ENCODE measurements around the gene SBK2.

SBK2 gene

GRCh38 chr19:55554302-55554701, 17.4 kb upstream of the SBK2 start:
- DNase-seq = no peak

- no peak for DNase-seq
These were observed 16.6 kb upstream of the SBK2 start for GRCh38 chr19:55553217-55554182.

GRCh38 chr19:55552620-55553019, 15.7 kb upstream of the SBK2 start:
- DNase-seq = no peak

- peak; percentile 18 for DNase-seq
These were observed 15.3 kb upstream of the SBK2 start for GRCh38 chr19:55552206-55552605.

- DNase-seq = no peak
These were observed 13.4 kb upstream of the SBK2 start for GRCh38 chr19:55550321-55550650.

GRCh38 chr19:55549500-55550320, 12.8 kb upstream of the SBK2 start:
- DNase-seq = peak; percentile 45

- no peak for DNase-seq
These were observed 10.1 kb upstream of the SBK2 start for GRCh38 chr19:55546822-55547614.

GRCh38 chr19:55546011-55546410, 9.1 kb upstream of the SBK2 start:
- no peak for DNase-seq

GRCh38 chr19:55545443-55545842, 8.5 kb upstream of the SBK2 start, which contains the start of gene SBK3:
SBK3 (minus strand) TSS chr19:55545543; CDS start chr19:55545543, 0 bp downstream.
- no peak for DNase-seq

GRCh38 chr19:55544776-55545439, 8.0 kb upstream of the SBK2 start:
- DNase-seq = no peak

GRCh38 chr19:55544014-55544413, 7.1 kb upstream of the SBK2 start:
- DNase-seq = no peak

GRCh38 chr19:55543567-55543966, 6.6 kb upstream of the SBK2 start:
- no peak for DNase-seq

- no peak for DNase-seq
These were observed 5.4 kb upstream of the SBK2 start for GRCh38 chr19:55542292-55542855.

GRCh38 chr19:55541091-55541490, 4.2 kb upstream of the SBK2 start:
- no peak for DNase-seq

- no peak for DNase-seq
These were observed 3.7 kb upstream of the SBK2 start for GRCh38 chr19:55540619-55541018.

GRCh38 chr19:55539090-55539984, 2.4 kb upstream of the SBK2 start:
- DNase-seq = no peak

- DNase-seq = no peak
These were observed 1.2 kb upstream of the SBK2 start for GRCh38 chr19:55538132-55538531.

- DNase-seq = no peak
These were observed 793 bp upstream of the SBK2 start for GRCh38 chr19:55537741-55538111.

GRCh38 chr19:55536366-55536765, 567 bp downstream of the SBK2 start:
- DNase-seq = no peak

- DNase-seq = no peak
These were observed 975 bp downstream of the SBK2 start for GRCh38 chr19:55535965-55536350.
